ENCODE results near the gene SLIT2.

SLIT2 gene

GRCh38 chr4:20251796-20252655, at the start of gene SLIT2:
SLIT2 (plus strand) TSS chr4:20251905; CDS start chr4:20253816, 1,911 bp downstream.
- no peak for DNase-seq

GRCh38 chr4:20203508-20203907, 48.2 kb upstream of the SLIT2 start:
- no peak for DNase-seq

DNA sequence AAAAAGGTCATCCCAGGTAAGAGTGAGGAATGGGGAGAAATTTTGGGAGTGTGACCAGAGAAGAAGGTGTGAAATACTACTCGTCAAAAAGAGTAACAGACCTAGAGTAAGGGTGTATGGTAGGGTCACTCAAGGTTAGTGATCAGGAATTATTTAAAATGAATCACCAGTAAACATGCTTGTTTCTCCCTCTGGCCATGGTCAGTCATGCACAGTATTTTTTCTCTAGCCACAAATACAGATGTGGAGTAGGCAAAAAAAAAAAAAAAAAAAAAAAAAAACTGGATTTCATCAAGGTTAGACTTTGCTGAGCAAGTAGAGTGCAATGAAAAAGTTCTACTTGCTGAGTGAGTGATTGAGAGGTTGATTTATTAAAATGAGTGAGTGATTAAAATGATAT, 34.2 kb upstream of the SLIT2 start:
- no peak for DNase-seq

DNA sequence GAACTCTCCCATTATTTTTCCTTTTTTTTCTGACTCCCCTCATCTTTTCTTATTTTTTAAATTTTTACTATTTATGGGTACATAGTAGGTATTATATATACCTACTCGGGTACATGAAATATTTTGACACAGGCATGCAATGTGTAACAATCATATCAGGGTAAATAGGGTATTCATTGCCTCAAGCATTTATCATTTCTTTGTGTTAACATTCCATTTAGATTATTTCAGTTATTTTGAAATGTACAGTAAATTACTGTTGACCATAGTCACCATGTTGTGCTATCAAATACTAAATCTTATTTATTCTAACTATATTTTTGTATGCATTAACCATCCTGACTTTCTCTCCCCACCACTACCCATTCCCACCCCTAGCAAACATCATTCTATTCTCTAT, 33.8 kb upstream of the SLIT2 start:
- no peak for DNase-seq

- no peak for DNase-seq
Measured at GRCh38 chr4:20219521-20219920, 32.2 kb upstream of the SLIT2 start.

- DNase-seq = no peak
Measured at GRCh38 chr4:20237894-20238537, 13.7 kb upstream of the SLIT2 start.

GRCh38 chr4:20248155-20248558, 3.5 kb upstream of the SLIT2 start:
- DNase-seq = no peak

GRCh38 chr4:20249333-20249732, 2.4 kb upstream of the SLIT2 start:
- no peak for DNase-seq

DNA sequence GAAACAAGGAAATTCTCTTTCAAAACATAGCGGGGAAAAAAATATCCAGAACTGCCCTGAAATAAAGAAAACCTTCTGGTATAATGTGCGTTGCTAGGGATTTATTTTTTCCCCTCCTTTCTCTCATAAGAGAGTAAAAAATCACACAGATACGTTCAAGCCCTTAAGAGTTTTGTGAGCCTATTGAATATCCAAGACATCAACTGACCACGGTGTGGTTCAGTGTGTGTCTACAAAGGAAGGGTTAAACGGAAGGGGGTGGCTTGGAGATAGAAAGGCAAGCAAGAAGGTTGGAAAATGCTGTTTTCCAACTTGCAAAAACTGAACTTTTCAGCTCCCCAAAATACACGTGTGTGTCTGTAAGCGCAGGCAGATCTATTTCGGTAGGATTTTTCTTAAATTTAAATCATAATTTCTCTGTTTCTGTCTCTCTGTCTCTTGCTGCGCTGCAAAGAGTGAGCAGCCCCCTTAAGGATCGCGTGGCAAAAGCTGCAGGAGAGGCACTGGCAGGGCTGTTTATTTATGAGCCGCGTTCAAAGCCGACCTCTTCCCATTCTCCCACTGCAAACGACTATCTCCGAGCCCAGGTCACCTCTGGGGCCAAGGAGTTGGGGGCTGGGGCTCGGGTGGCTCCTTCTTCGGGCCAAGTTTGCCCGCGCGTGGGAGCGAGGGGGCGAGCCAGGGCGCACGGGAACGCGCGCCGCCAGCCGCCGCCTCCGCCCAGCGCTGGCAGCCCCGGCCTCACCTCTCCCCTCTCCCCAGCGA, 492 bp upstream of the SLIT2 start:
- no peak for DNase-seq

DNA sequence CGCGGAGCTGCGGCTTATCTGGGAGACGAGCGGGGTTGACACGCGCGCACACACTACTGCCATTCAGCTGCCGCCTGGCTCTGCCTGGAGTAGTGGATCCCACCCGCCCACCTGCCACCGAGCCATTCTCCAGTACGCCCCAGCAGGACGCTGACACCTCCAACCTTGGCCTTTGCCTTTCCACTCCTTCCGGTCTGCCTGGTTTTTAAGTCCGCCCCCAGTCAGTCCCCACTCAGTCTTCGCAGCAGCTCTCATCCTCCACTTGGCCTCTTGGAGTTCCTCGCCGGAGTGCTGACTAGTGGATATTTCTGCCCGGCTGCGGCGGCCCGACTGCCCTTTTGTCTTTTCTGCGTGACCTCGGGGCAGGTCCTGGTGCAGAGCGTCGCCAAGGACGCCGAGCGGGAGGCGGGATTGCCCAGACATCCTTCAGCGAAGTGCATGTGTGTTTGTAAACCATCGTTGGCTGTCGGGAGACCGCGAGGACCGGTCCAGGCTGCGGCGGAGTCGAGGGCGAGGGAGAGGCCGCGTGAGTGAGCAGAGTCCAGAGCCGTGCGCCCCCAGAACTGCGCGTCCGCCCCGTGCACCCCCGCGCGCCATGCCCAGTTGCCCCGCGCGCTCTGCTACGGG, 1.1 kb downstream of the SLIT2 start:
- no peak for DNase-seq

GRCh38 chr4:20253283-20253734, 1.6 kb downstream of the SLIT2 start:
- no peak for DNase-seq

- no peak for DNase-seq
Measured at GRCh38 chr4:20253735-20254409, 2.2 kb downstream of the SLIT2 start.

GRCh38 chr4:20254511-20255250, 3.0 kb downstream of the SLIT2 start:
- no peak for DNase-seq

GRCh38 chr4:20255251-20255586, 3.5 kb downstream of the SLIT2 start:
- no peak for DNase-seq

DNA sequence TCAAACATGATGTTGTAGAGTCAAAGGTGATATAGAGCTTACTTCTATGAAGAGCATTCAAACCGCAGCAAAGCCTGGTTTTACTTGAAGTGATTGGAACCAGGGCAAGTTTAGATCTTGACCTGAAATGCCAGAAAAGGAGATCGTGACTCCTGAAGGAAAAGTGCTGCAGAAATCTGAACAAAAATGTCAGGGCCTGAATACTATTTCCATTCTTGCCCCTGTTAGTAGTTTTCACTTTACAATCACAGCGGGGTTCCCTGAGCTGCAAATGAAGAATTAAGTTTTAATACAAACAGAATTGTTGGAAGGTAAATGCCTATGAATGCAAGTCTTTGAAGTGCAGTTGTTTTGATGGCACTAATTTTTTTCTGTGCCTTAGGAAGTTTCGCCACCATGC, 4.1 kb downstream of the SLIT2 start:
- DNase-seq = no peak

DNA sequence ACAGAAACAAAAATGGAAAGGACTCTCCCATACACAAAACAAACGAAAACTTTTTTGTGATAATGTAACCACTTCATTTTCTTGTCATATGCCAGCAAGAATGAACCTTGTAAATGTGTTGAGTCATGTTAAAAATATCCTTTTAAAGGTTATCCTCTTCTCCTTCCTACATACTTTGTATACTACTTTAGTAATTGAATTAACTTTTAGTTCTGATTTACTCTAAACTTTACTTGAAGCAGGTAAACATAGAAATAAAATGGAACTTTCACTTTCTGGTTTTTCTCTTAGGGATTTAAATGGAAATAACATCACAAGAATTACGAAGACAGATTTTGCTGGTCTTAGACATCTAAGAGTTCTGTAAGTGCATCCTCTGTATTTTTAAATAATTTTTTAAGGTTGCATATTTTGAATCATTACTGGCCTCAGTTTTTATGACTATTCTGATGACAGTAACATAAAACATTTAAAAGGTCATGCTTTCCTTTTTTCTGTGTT, 4.7 kb downstream of the SLIT2 start:
- DNase-seq = no peak

DNA sequence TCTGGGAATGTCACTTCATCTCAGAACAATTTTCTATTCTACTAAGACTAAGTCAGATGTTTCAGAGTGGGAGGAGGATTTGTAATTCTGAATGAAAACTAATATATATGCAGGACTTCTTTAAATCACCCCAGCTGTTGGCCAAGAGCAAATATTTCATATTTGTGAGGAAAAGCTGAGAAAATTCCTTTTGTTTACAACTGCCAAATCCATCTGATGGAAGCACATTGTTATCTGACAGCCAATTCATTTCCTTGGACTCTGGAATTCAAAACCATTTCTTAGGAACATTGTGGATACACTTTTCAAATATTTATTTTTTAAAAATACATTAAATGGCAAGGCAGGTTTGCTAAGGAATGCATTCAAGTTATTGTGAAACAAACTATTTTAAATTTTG, 8.0 kb downstream of the SLIT2 start:
- no peak for DNase-seq

DNA sequence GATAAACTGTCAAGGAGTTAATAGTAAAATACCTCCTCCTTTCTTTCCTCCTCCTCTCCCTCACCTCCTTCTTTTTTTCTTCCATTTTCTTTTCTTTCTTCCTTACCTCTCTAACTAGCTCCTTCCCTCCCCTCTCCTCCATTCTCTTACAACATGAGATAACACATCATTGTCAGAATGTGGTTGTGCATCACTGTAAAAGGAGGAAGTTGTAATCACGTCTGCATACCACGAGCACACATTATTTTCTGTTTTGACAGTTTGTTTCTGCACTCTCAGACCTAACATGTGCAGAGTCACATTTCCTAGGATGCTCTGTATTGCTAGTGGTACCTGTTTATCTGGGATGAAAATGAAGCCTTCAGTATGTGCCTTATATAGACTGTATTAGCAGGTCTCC, 9.1 kb downstream of the SLIT2 start:
- no peak for DNase-seq

DNA sequence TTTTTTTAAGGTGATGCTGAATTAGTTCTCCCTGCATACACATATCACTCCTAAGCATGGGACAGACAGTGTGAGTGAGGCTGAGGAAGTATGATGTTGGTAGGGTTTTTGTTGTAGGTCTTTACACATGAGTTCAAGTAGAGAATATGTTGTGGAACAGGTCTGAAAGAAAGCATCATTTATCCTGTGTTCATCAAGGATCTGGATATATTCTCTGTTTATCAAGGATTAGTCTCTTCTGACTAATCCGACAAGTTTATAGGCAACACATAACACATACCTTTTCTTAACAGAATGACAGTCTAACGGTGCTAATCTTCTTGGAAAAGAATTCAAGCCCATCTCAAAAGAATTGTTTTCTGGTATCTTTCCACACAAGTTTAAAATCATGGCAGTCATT, 10.5 kb downstream of the SLIT2 start:
- DNase-seq = no peak

DNA sequence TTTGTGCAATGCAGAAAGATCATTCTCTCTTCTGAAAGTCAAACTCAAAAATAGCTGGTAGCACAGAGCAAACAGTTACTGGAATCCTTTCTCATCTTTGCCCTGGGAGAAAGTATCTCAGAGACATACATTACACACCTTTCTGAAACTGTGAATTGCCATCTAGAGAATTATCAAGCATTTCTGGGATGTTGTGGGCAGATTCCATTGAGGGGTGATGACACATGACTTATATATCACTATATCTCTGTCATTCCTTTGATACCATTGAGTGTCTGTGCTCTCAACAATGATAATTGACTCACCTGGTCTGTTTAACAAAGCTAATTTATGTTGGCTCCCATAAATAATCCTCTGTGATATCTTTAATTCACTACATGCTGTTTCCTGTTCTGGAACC, 13.0 kb downstream of the SLIT2 start:
- DNase-seq = no peak

DNA sequence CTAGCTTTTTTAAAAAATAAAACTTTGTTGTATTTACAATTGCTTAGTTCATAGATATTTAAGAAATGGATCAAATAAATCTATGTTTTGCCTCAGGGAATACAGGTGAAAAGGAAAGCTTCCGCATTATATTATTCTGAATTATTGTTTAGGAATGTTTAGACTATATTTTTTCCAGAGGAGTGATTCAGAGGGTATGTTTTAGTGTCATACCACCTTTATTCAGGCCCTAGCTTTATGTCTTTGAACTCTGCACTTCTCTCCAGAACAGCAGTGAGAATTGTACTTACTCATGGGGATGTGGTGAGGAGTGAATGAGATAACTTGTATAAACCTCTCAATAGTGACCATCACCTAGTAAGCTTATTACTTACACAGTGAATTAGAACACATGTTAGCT, 14.0 kb downstream of the SLIT2 start:
- DNase-seq = no peak
